T-helper 22 cell (primary cell): ENCODE data around the gene TIMM22.

ENCODE experiments used
- DNase-seq: peaks from one replicate; pipeline ENCODE4 v3.0.0-alpha.2; 2020; ENCODE audit warnings: low read depth

The TIMM22 gene

GRCh38 chr17:1022278-1023024 is 25.5 kb downstream of the TIMM22 start:
- DNase-seq: no peak

GRCh38 chr17:1024076-1024475 is 27.1 kb downstream of the TIMM22 start:
- no peak for DNase-seq

DNA sequence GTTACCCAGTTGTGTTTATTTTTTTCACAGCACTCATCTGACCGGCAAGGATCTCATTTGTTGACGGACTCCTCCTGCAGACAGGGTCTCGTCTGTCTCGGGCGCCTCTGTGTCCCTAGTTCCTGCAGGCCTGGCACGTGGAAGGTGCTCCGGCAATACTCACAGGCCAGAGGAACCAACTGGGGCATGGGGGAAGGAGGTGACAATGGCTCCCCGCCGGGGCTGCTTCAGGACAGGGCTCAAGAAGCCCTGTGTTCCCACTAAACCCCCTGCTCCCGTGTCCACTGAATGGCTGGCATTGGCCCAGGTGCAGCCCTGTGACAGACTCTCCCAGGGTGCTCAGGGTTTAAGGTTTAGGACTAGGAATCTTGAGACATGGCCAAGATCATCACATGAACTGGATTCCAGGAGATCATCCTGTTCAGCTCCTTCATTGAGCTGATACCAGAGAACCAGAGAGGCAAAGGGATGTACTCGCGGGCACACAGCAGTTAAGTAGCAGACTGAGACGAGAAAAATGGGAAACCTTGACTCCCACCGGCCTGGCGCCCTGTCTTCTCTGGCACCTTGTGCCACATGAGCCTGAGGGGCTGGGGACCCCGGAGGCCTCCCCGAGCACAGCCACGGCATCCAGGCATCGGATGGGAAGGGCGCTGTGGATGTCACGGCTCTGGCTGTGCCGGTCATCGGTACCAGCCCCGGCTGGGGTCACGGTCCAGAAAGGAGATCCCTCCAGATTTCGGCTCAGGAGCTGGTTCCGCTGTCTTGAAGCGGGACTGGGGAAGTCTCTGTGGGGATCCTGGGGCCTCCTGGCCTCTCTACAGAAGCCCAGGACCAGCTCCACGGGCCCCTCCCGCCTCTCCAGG is 29.0 kb downstream of the TIMM22 start:
- no peak for DNase-seq

DNA sequence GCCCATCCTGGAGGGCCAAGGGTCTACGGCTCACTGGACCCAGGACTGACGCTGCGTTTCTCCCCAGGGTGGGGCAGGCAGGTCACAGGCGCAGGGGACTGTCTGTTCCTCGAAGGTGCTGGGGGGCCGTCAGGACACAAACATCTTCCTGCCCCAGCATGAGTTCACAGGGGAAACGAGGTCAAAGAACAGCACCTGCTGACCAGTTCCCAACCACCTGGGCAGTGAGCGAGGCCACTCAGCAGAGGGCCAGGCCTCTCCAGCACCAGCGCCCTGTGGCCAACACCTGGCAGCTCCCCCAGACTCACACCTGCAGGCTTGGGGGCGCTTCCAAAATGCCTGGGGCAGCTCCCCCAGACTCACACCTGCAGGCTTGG is 29.7 kb downstream of the TIMM22 start:
- DNase-seq: no peak

GRCh38 chr17:1027044-1027443 is 30.1 kb downstream of the TIMM22 start:
- DNase-seq: no peak

DNA sequence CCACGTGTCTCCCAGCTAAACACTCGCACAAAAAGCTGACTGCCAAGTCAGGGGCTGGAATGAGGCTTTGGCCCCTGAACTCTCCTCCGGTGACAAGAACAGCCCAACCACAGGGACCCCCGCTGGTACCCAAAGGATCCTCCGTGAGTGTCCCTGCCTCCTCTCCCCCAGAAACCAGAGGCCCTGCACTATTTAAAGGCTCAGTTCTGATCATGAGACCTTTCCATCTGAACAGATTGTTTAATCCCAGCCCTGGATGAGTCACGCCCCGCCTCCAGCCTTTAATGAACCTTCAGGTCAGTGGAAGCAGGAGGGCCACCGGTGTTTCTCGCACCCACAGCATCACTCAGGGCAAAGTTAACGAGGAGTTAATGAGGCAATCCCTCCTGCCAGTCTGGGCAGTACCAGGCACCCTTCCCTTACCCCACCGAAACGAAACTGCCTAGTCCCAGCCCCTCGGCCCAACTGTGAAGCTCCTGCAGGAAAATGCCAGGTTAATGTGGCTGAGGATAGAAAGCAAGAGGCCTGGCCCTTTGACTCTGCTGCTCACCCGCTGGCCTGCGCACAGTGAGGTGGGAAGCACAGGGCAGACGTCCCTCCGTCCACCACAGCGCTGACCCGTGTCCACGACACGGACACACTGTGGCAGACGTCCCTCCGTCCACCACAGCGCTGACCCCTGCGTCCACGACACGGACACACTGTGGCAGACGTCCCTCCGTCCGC is 32.4 kb downstream of the TIMM22 start:
- no peak for DNase-seq

DNA sequence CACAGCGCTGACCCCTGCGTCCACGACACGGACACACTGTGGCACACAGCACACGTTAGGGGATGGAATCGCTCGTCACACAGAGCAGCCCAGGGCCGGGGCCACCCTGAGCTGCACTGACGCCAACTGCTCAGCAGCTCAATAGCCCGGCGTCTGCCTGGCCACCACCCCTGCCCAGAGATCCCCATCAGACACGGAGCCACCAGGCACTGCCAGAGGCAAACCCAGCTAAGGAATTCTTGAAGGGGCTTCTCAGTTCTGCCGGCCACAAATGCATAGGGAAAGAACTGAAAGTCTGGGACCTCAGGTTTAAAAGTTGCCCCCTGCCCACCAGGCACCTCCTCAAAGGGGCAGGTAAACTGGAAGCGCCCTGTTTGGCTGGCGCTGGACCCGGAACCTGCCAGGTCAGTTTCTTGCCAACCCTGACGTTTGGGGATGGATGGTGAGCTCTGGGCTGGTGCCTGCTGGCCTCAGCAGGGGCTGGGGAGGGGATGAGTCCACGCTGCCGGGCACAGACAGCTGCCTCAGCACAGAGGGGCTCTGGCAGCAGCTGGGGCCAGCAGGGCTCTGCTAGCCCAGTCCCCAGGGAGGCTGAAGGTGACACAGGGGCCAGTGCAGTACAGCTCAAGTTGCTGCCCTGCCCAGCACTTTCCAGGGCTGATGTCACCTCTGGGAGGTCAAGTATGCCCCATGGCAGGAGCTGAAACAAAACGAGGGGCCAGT is 33.2 kb downstream of the TIMM22 start:
- DNase-seq: no peak

- DNase-seq: no peak
These were observed 34.0 kb downstream of the TIMM22 start for GRCh38 chr17:1030684-1031532.

DNA sequence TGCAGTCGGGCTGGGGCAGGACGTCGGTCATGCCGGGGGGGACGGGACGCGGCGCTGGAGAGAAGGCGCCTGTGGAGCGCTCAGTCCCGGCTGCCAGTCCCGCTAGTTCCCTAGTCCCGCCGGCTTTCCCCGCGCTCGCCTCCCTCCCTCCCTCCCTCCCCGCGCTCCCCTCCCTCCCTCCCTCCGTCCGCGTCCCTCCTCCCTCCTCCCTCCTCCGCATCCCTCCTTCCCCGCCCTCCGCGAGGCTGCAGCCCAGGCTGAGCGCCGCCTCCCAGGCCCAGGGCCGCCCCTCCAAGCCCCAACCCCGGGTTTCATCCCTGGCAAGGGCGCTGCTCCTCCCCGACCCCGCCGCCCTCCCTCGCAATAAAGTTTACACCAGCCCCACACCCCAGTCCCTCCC is 34.8 kb downstream of the TIMM22 start:
- DNase-seq: no peak

DNA sequence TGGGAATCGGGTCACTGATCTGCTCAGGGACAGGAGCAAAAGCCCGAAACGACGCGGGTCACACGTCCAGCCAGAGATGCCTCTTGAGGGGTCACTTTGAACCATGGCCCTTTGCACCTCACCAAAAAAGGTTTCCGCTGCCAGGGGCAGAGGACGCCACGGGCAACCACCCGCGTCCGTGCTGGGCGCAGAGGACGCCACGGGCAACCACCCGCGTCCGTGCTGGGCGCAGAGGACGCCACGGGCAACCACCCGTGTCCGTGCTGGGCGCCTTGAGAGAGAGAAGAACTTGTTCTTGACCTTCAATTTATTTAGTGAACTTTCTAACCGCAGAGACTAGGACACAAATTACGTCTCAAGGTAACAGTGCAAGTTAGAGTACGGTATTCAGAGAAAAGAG is 35.5 kb downstream of the TIMM22 start:
- no peak for DNase-seq

GRCh38 chr17:1033503-1033902 is 36.6 kb downstream of the TIMM22 start:
- DNase-seq: no peak

GRCh38 chr17:1034652-1035210 is 37.8 kb downstream of the TIMM22 start:
- DNase-seq: no peak

GRCh38 chr17:1035546-1036170 is 38.7 kb downstream of the TIMM22 start:
- no peak for DNase-seq

DNA sequence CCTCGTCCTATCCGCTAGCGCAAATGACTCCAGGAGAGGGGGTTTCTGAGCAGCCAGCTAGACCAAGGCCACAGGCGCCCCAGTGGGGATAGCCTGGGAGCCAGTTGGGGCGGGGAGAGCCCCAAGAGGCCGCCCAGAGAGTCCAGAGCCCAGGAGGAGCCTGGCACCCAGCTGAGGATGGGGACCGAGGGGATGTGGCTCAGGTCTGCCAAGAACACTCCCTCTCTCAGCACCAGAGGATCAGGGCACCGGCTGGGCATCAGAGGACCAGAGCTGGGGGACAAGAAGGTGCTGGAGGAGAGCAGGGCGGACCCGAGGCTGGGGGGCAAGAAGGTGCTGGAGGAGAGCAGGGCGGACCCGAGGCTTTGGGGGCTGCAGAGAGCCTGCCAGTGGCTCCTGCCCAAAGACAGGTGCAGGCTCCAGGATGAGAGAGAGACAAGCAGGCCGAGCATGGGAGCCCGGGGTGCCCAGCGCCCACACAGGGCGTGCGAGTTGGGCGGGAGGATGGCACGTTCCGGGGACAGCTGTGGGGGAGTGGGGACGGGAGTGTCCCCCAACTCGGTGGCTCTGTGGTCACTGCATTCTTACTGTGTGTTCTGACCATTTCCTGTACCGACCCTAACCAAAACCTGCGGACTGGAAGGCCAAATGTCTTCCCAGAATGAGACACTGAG is 39.4 kb downstream of the TIMM22 start:
- DNase-seq: no peak

- DNase-seq: no peak
These were observed 39.9 kb downstream of the TIMM22 start for GRCh38 chr17:1036845-1037237.

DNA sequence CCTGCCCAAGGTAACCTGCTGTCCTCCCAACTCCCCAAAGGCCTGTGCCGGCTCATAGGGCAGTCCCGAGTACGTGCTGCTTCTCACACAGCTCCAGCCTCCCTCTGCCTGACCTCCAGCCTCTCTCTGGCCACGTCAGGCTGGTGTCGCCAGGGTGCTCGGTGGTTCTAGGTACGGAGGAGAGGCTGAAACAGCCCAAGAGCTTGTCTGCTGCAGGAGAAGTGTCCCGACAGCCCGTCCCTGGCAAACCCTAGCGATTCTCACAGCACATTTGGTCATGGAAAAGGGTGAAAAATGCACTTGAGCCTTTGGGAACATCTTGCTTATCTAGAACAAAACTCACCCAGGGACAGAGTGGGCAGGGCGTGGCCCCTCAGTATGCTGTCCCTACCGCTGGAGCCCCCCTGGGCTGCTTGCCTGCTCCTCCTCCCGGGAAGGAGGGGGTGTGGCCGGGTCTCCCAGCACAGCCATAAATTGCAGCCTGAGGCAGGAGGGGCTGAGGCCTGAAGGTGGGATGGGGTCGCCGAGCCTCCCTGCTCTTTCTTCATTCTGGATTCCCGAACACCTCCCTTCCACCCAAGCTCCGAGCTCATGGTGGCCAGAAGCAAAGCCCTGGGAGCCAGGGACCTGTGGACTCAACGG is 40.4 kb downstream of the TIMM22 start:
- no peak for DNase-seq

GRCh38 chr17:1038459-1039122 is 41.7 kb downstream of the TIMM22 start:
- no peak for DNase-seq

DNA sequence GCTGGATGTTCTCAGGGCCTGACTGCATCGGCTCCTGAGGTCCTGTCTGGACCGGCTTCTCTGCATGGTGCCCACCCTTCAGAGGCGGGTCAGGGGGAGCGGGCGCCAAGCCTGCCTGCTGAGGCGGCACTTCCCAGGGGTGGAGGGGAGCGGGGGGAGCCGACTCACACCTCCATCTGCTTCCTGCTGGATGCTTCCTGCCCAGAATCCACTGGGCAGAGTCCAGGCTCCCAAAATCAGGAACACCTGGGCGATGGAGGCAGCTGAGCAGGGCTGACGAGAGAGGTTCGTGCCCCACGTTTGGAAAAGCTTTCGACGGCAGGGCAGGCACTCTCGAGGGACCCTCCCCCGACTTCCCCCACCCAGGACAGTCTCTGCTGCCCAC is 42.2 kb downstream of the TIMM22 start:
- DNase-seq: no peak
